Trophoblast cell (in vitro differentiated cells and primary cell): Measurements from ENCODE around the gene ASCC3.

Experiments used
- DNase-seq, 2 donors: peaks; one replicate each; pipeline ENCODE4 v3.0.0-alpha.2; 2016
- H2AFZ ChIP-seq: 2 replicates; pipeline ENCODE4 v1.6.1; 2013; ENCODE audit warnings: low read length, moderate library complexity, mild to moderate bottlenecking; ENCODE audit not compliant: insufficient read depth, poor library complexity
- H2AK5ac ChIP-seq: 2 replicates; pipeline ENCODE4 v1.6.1; 2013; ENCODE audit warnings: mild to moderate bottlenecking, low read length
- H2BK120ac ChIP-seq: 2 replicates; pipeline ENCODE4 v1.6.1; 2013; ENCODE audit warnings: low read length, mild to moderate bottlenecking, moderate library complexity; ENCODE audit not compliant: insufficient read depth, poor library complexity
- H2BK12ac ChIP-seq: 2 replicates; pipeline ENCODE4 v1.6.1; 2013; ENCODE audit warnings: mild to moderate bottlenecking, low read length, moderate library complexity
- H2BK5ac ChIP-seq: 2 replicates; pipeline ENCODE4 v1.6.1; 2013; ENCODE audit warnings: low read length, low read depth, moderate library complexity, mild to moderate bottlenecking; ENCODE audit not compliant: poor library complexity
- H3K14ac ChIP-seq: 2 replicates; pipeline ENCODE4 v1.6.1; 2013; ENCODE audit warnings: mild to moderate bottlenecking, low read length
- H3K18ac ChIP-seq: 2 replicates; pipeline ENCODE4 v1.6.1; 2013; ENCODE audit warnings: mild to moderate bottlenecking, low read length
- H3K23ac ChIP-seq: 2 replicates; pipeline ENCODE4 v1.6.1; 2013; ENCODE audit warnings: low read length
- H3K27ac ChIP-seq: 2 replicates; pipeline ENCODE4 v1.5.1; 2013; ENCODE audit warnings: low read depth, mild to moderate bottlenecking, inconsistent platforms, low read length, moderate library complexity
- H3K27me3 ChIP-seq: 2 replicates; pipeline ENCODE4 v1.6.1; 2013; ENCODE audit warnings: inconsistent platforms, mild to moderate bottlenecking, low read length, moderate library complexity; ENCODE audit not compliant: insufficient read depth
- H3K36me3 ChIP-seq, 2 experiments: 1 replicate in 1 of 2; 2 replicates in 1 of 2; pipeline ENCODE4 v1.6.1; 2013; ENCODE audit warnings: low read length in 2 of 2, mild to moderate bottlenecking in 2 of 2, moderate library complexity in 1 of 2; ENCODE audit not compliant: insufficient read depth in 2 of 2, control insufficient read depth in 1 of 2
- H3K4ac ChIP-seq: 2 replicates; pipeline ENCODE4 v1.6.1; 2013; ENCODE audit warnings: low read depth, mild to moderate bottlenecking, low read length, moderate library complexity
- H3K4me1 ChIP-seq, 2 experiments: 1 replicate in 1 of 2; 2 replicates in 1 of 2; pipeline ENCODE4 v1.6.1; 2013; ENCODE audit warnings: low read length in 2 of 2, mild to moderate bottlenecking in 2 of 2, moderate library complexity in 1 of 2; ENCODE audit not compliant: insufficient read depth in 2 of 2, control insufficient read depth in 1 of 2
- H3K4me2 ChIP-seq: 2 replicates; pipeline ENCODE4 v1.6.1; 2013; ENCODE audit warnings: inconsistent platforms, mild to moderate bottlenecking, low read length, moderate library complexity
- H3K4me3 ChIP-seq: 2 replicates; pipeline ENCODE4 v1.5.1; 2013; ENCODE audit warnings: mild to moderate bottlenecking, low read depth, low read length, inconsistent platforms
- H3K79me1 ChIP-seq: one replicate; pipeline ENCODE4 v1.6.1; 2013; ENCODE audit warnings: low read length
- H3K79me2 ChIP-seq: 2 replicates; pipeline ENCODE4 v1.6.1; 2013; ENCODE audit warnings: low read length, mild to moderate bottlenecking; ENCODE audit not compliant: control insufficient read depth, insufficient read depth, poor library complexity
- H3K9ac ChIP-seq: 2 replicates; pipeline ENCODE4 v1.6.1; 2013; ENCODE audit warnings: mild to moderate bottlenecking, low read length
- H3K9me3 ChIP-seq: 2 replicates; pipeline ENCODE4 v1.6.1; 2013; ENCODE audit warnings: low read depth, mild to moderate bottlenecking, control low read depth, inconsistent platforms, low read length; ENCODE audit not compliant: insufficient read depth
- H4K12ac ChIP-seq: 2 replicates; pipeline ENCODE4 v1.6.1; 2013; ENCODE audit warnings: low read depth, mild to moderate bottlenecking, low read length, moderate library complexity
- H4K8ac ChIP-seq: 2 replicates; pipeline ENCODE4 v1.6.1; 2013; ENCODE audit warnings: low read depth, mild to moderate bottlenecking, low read length, moderate library complexity
- H4K91ac ChIP-seq: one replicate; pipeline ENCODE4 v1.6.1; 2013; ENCODE audit warnings: low read depth, mild to moderate bottlenecking, low read length, moderate library complexity
- WGBS: extraction: QIAGEN DNeasy Blood & Tissue Kit; methylation state at CpG from one replicate; pipeline ENCODE4 v1.1.7; 2013; ENCODE audit warnings: missing lambda C conversion rate; ENCODE audit not compliant: insufficient read length, insufficient coverage; ENCODE audit errors: extremely low coverage; 5-methylcytosine and 5-hydroxymethylcytosine counted together

The ASCC3 gene

DNA sequence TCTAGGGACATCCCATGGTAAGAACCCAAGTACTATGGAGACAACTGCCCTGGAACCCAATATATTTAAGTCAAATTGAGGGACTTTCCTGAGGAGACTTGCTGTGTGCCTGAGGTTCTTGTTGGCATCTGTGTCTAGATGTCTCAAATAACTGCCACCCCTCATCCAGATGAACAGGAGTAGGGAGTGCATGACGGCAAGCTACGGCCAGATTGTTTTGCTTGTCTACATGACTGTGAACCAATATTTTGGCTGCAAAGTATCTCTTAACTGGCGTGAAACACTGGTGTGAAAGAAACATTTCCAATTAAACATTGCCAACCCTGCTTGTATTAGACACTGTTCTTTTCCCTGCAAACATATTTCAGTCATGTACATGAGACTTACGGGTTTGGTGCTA is 364.0 kb downstream of the ASCC3 start:
- H3K23ac ChIP-seq: no peak overlapping the region
- H3K4me3 ChIP-seq: no peak overlapping the region
- peaks cover 0 to 4% of the 10 kb centered on the region in 2 experiments for H3K36me3 ChIP-seq
- no peak for DNase-seq
- no peak overlapping the region for H4K8ac ChIP-seq
- H2BK120ac ChIP-seq: no peak overlapping the region
- H3K79me2 ChIP-seq: no peaks in the 10 kb centered on the region
- H3K18ac ChIP-seq: no peak overlapping the region
- H3K9me3 ChIP-seq: no peaks in the 10 kb centered on the region
- no peak overlapping the region for H4K12ac ChIP-seq
- no peak overlapping the region for H2AFZ ChIP-seq
- H3K9ac ChIP-seq: no peak overlapping the region
- H3K14ac ChIP-seq: no peak overlapping the region
- H2AK5ac ChIP-seq: no peak overlapping the region
- H3K4me2 ChIP-seq: no peak overlapping the region
- H3K27me3 ChIP-seq: no peaks in the 10 kb centered on the region
- no peak overlapping the region for H3K27ac ChIP-seq
- no peak overlapping the region for H3K4ac ChIP-seq
- no peaks in the 10 kb centered on the region for H3K79me1 ChIP-seq
- no peak overlapping the region for H2BK5ac ChIP-seq
- H3K4me1 ChIP-seq: no peaks in the 10 kb centered on the region
- WGBS: no CpG with 5 or more reads among the region's 4 CpGs
- H2BK12ac ChIP-seq: no peak overlapping the region
- H4K91ac ChIP-seq: no peak overlapping the region

DNA sequence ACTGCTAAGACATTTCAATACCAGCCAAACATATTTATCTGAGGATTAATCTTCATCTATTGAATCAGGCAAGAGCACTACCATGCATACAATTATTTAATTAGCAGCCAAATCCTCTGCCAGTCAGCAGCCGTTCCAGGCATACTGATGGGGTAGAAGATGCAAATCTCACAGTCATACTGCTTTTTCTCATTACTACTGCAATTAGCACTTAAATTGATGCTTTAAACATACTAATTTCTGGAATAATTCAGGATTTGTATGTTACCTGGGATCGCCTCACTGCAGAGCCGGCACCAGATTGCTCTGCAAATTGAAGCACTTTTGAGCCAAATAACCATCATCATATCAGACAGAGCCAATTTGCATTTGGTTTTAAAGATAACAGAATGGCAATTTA is 366.5 kb downstream of the ASCC3 start:
- Histone ChIP-seq H3K18ac (no peak overlapping the region), H3K27me3 (no peaks in the 10 kb centered on the region), H4K91ac (no peak overlapping the region), H3K23ac (no peak overlapping the region), H3K27ac (no peak overlapping the region), H3K79me2 (no peaks in the 10 kb centered on the region), H2AFZ (no peak overlapping the region), H2AK5ac (no peak overlapping the region), H4K8ac (no peak overlapping the region), H2BK120ac (no peak overlapping the region), H3K36me3 (peaks cover 3 to 5% of the 10 kb centered on the region in 2 experiments), H2BK5ac (no peak overlapping the region), H3K4ac (no peak overlapping the region), H3K4me3 (no peak overlapping the region), H4K12ac (no peak overlapping the region), H3K9ac (no peak overlapping the region), H3K4me2 (no peak overlapping the region), H3K4me1 (no peaks in the 10 kb centered on the region), H3K14ac (no peak overlapping the region), H3K9me3 (no peaks in the 10 kb centered on the region), H3K79me1 (no peaks in the 10 kb centered on the region), H2BK12ac (no peak overlapping the region)
- DNase-seq: no peak
- no CpG with 5 or more reads among the region's 3 CpGs for WGBS

DNA sequence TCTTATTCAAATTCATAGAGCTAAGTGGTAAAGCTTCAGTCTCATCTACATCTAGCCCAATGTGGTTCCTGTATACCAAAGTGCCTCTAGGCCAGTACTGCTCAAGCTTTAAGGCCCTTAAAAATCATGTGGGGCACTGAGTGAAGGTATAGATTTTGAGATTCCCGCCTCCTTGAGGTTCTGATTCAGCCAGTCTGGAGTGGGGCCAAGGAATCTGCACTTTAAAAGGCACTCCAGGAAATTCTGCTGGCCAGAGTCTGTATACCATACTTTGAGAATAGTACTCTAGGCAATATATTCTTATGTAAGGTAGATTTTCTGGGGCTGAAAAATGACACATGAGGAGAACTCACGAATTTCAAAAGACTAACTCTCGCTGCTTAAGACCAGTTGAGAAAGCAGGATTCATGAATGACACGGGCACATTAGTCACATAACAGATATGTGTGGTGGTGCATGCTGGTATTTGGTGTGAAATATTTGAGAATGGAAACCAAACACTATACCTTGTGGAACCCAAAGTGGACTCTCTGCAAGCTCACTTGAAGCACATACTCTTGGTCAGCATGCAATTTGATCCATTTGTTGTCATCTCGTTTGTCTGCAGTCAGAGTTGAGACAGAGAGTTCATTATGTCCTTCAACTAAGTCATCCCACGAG is 368.8 kb downstream of the ASCC3 start:
- Histone ChIP-seq H3K27me3 (no peaks in the 10 kb centered on the region), H3K79me1 (no peaks in the 10 kb centered on the region), H3K4me2 (no peak overlapping the region), H3K9me3 (no peaks in the 10 kb centered on the region), H3K4me1 (no peaks in the 10 kb centered on the region), H2AFZ (no peak overlapping the region), H3K79me2 (no peaks in the 10 kb centered on the region), H3K9ac (no peak overlapping the region), H3K14ac (no peak overlapping the region), H4K91ac (no peak overlapping the region), H4K8ac (no peak overlapping the region), H3K36me3 (peaks cover 3 to 7% of the 10 kb centered on the region in 2 experiments), H2AK5ac (no peak overlapping the region), H3K18ac (no peak overlapping the region), H3K4me3 (no peak overlapping the region), H4K12ac (no peak overlapping the region), H2BK5ac (no peak overlapping the region), H2BK12ac (no peak overlapping the region), H3K23ac (no peak overlapping the region), H3K27ac (no peak overlapping the region), H2BK120ac (no peak overlapping the region), H3K4ac (no peak overlapping the region)
- peak; percentile 67 to 89 for DNase-seq
- no CpG with 5 or more reads among the region's 6 CpGs for WGBS

DNA sequence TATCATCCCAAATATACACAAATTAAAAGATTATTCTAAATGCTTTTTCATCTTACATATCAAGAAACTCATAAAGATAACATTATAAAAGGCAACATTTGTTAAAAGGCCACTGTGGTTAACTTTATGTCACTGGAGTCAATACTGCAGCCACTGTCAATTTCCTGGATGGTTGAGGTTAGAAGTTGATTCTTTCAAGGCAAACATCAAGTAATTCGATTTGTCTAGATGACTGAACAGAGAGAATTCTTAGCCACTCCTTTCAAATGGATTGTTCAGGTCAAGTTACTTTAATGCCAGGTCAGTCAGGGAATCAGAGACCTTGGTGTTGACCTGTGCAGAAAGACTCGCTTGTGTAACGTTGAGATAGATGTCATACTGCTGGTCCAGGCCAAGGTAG is 372.0 kb downstream of the ASCC3 start:
- Histone ChIP-seq H4K91ac (no peak overlapping the region), H3K27me3 (no peaks in the 10 kb centered on the region), H4K12ac (no peak overlapping the region), H3K4me1 (no peaks in the 10 kb centered on the region), H3K14ac (no peak overlapping the region), H3K4me2 (no peak overlapping the region), H3K9me3 (no peaks in the 10 kb centered on the region), H3K4me3 (no peak overlapping the region), H2BK12ac (no peak overlapping the region), H4K8ac (no peak overlapping the region), H3K18ac (no peak overlapping the region), H2BK5ac (no peak overlapping the region), H3K36me3 (peaks cover 3 to 7% of the 10 kb centered on the region in 2 experiments), H2BK120ac (no peak overlapping the region), H3K79me1 (no peaks in the 10 kb centered on the region), H2AK5ac (no peak overlapping the region), H3K27ac (no peak overlapping the region), H3K79me2 (no peaks in the 10 kb centered on the region), H3K4ac (no peak overlapping the region), H2AFZ (no peak overlapping the region), H3K9ac (no peak overlapping the region), H3K23ac (no peak overlapping the region)
- DNase-seq: no peak
- WGBS: no CpG with 5 or more reads among the region's 3 CpGs
